GM23338 (cell line): ENCODE measurements around the gene SP2.
A peak's percentile ranks its signal among the peaks of the same experiment; 100 is the strongest.

ENCODE experiments used
- CREB1 ChIP-seq: fragments of 250-450 bp; sonication (Bioruptor Pico); IDR thresholded peaks from 2 replicates; pipeline ENCODE4 v1.5.0; 2020; ENCODE audit warnings: low read depth, mild to moderate bottlenecking, moderate library complexity
- CTCF ChIP-seq, 2 experiments: fragments of 200-600 bp in 1 of 2; sonication (generic) in 1 of 2; conservative IDR thresholded peaks; 2 replicates each; pipeline versions ENCODE4 v1.5.1 to v1.6.1; 2016 to 2017; ENCODE audit warnings: antibody characterized with exemption in 2 of 2, low read depth in 2 of 2, mild to moderate bottlenecking in 2 of 2, moderate library complexity in 1 of 2
- ETS1 ChIP-seq: IDR thresholded peaks from 2 replicates; pipeline ENCODE4 v1.6.1; 2016; ENCODE audit warnings: antibody characterized with exemption
- EZH2 ChIP-seq: fragments of 200-600 bp; sonication (generic); IDR thresholded peaks from one replicate; pipeline ENCODE4 v1.8.0; 2017; ENCODE audit warnings: antibody characterized with exemption, mild to moderate bottlenecking, low read depth; ENCODE audit not compliant: unreplicated experiment
- EZH2phosphoT487 ChIP-seq: fragments of 200-600 bp; sonication (generic); IDR thresholded peaks from one replicate; pipeline ENCODE4 v1.8.1; 2018; ENCODE audit warnings: antibody characterized with exemption; ENCODE audit not compliant: unreplicated experiment
- JUNB ChIP-seq: IDR thresholded peaks from one replicate; pipeline ENCODE4 v1.6.1; 2016; ENCODE audit warnings: antibody characterized with exemption; ENCODE audit not compliant: unreplicated experiment
- NANOG ChIP-seq: IDR thresholded peaks from 2 replicates; pipeline ENCODE4 v1.6.1; 2016; ENCODE audit warnings: antibody characterized with exemption, borderline replicate concordance
- POLR2AphosphoS5 ChIP-seq: IDR thresholded peaks from 2 replicates; pipeline ENCODE4 v1.6.1; 2016; ENCODE audit warnings: antibody characterized with exemption, low read depth
- REST ChIP-seq: IDR thresholded peaks from one replicate; pipeline ENCODE4 v1.6.1; 2018; ENCODE audit warnings: antibody characterized with exemption; ENCODE audit not compliant: unreplicated experiment
- ZNF331 ChIP-seq: fragments of 250-450 bp; sonication (Bioruptor Pico); IDR thresholded peaks from 2 replicates; pipeline ENCODE4 v1.5.0; 2020; ENCODE audit warnings: low read depth, mild to moderate bottlenecking, moderate library complexity

GRCh38 chr17:47873200-47874090 is 22.6 kb upstream of the SP2 start:
- no peak for TF ChIP-seq CTCF (conservative IDR thresholded peaks at IDR 0.05; ENCODE audit: low read depth in 2 of 2)
- TF ChIP-seq CREB1 = no peak
- no peak for TF ChIP-seq EZH2
- no peak for TF ChIP-seq EZH2phosphoT487
- no peak for TF ChIP-seq POLR2AphosphoS5
- TF ChIP-seq REST = no peak
- TF ChIP-seq JUNB = no peak
- TF ChIP-seq NANOG = 0 out of 2 replicates have a peak, but pooled peaks have one; percentile 4
- no peak for TF ChIP-seq ZNF331 (CRISPR knock-in tag)
- TF ChIP-seq ETS1 = no peak
